HG02759 (cell line): Measurements from ENCODE around the gene ANKRD35.
"Not testable (repeated sequence)": the region's sequence is repeated elsewhere in the genome, so short reads cannot be mapped to it uniquely, and the experiment has no call there.

Source experiments
- ATAC-seq: cut with Tn5 transposase; IDR thresholded peaks from one replicate; pipeline ENCODE4 v1.9.1; 2021; ENCODE audit warnings: mild to moderate bottlenecking, moderate library complexity; ENCODE audit not compliant: unreplicated experiment

Gene ANKRD35, protein sequence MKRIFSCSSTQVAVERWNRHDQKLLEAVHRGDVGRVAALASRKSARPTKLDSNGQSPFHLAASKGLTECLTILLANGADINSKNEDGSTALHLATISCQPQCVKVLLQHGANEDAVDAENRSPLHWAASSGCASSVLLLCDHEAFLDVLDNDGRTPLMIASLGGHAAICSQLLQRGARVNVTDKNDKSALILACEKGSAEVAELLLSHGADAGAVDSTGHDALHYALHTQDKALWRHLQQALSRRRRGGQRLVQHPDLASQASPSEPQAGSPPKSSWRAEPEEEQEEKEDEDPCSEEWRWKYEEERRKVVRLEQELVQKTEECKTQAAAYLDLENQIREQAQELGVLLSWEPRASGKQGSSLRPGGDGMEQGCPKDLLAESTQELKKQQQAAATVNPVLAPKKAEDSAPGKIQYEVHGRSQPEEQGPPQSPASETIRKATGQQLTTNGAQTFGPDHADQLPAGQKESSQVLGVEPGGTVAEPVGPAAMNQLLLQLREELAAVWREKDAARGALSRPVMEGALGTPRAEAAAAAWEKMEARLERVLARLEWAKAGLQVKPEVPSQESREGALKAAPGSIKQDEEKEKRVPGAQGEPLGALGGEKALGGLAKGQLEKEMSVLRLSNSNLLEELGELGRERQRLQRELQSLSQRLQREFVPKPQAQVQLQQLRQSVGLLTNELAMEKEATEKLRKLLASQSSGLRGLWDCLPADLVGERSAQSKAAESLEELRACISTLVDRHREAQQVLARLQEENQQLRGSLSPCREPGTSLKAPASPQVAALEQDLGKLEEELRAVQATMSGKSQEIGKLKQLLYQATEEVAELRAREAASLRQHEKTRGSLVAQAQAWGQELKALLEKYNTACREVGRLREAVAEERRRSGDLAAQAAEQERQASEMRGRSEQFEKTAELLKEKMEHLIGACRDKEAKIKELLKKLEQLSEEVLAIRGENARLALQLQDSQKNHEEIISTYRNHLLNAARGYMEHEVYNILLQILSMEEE

GRCh38 chr1:145885738-145886287 lies at the start of gene ANKRD35:
TSS of gene ANKRD35 (minus strand) at chr1:145885866. CDS start at chr1:145885758, 108 bp downstream.
- ATAC-seq: peak; percentile 99

- not testable (repeated sequence) for ATAC-seq
Observed at GRCh38 chr1:145932522-145933009, 46.9 kb upstream of the ANKRD35 start.

- no peak for ATAC-seq
Observed at GRCh38 chr1:145927916-145928643, 42.4 kb upstream of the ANKRD35 start.

DNA sequence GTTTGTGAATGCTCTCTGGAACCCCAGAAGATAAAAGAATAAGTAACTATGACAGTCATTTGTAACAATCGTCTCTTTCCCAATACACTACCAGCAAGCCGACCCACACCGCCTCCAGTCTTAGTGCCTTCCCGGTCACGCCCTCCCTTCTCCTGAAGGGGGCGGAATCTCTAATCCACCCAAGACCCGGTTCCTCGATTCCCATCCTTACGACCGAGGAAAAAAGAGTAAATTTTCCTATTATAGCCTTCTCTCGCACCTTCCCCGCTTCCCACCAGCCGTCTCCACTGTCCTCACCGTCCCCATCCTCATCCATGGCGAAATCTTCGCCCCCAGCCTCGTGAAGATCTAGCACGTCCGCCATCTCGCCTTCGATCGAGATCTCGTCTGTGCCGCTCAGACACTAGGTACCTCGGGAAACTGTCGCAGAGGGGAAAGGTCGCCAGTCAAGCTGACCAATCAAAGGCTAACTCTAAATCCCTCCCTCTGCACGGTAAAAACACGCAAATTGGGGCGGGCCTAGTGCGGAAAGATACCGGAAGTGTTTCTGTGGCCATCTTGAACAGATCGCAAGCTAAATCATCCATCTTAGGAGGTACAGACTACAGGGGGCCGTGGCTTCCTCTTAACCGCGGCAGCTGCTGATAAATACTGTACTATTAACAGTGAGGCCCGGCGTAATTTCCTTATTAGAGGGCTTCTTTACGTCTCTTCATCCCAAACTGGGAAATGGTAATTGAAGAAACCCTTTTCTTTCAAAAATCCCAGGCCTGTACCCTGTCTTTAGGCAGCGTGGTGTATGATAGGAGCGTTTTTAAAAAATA lies 41.6 kb upstream of the ANKRD35 start, which contains the start of gene RBM8A:
Gene RBM8A (minus strand): TSS at position 422 of the 824 bp plus-strand sequence. CDS start 58 bp downstream, at position 364.
- ATAC-seq: peak; percentile 97

GRCh38 chr1:145926686-145927062 lies 41.0 kb upstream of the ANKRD35 start:
- no peak for ATAC-seq

GRCh38 chr1:145922266-145922665 lies 36.6 kb upstream of the ANKRD35 start:
- ATAC-seq: no peak

DNA sequence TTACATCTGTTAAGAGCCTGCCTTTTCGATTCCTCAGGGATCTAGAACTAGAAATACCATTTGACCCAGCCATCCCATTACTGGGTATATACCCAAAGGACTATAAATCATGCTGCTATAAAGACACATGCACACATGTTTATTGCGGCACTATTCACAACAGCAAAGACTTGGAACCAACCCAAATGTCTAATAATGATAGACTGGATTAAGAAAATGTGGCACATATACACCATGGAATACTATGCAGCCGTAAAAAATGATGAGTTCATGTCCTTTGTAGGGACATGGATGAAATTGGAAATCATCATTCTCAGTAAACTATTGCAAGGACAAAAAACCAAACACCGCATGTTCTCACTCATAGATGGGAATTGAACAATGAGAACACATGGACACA lies 34.6 kb upstream of the ANKRD35 start:
- ATAC-seq: not testable (repeated sequence)

GRCh38 chr1:145918992-145919939 lies 33.6 kb upstream of the ANKRD35 start:
- peak; percentile 13 for ATAC-seq

DNA sequence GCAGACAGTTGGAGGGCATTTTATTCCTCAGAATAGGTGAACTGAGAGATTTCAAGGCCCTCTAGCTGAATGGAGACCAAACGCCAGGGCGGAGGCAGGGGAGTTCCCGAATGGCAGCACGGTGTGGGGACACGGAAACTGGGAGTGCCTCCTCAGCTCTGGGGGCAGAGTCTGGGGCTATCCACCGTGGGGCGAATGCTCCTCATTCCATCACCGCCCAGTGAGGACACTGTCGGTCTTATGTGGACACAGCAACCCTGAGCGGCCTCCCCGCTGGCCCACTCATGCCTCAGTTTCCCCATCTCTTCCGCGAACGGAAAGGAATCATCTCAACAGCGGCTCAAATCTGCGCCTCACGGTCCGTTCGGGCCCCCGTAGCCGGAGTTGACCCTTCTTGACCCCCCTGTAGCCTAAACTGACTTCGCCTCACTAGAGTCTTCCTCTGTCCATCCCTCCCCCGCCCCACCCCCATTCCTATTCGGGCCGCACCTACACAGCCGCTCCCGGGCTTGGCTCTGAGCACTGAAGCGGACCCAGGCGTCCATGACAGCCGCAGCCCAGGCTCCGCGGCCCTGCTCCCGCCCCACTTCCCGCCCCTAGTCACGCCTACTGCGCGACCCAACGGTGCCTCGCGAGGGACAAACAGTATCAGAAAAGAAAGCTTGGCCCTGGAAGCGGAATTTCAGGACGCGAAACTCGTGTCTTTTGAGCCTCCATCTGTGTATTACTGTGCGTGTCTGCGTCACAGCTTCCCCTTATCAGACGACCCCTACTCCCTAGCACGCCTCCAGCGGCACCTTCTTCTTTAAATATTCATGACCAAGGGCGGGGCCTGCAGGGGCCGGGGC lies 32.7 kb upstream of the ANKRD35 start, which contains the start of gene PEX11B:
Gene PEX11B (minus strand): TSS at position 574 of the 848 bp plus-strand sequence. CDS start 29 bp downstream, at position 545.
- peak; percentile 91 for ATAC-seq

- ATAC-seq: no peak
Observed at GRCh38 chr1:145917595-145917994, 31.9 kb upstream of the ANKRD35 start.

- no peak for ATAC-seq
Observed at GRCh38 chr1:145916745-145917144, 31.1 kb upstream of the ANKRD35 start.

DNA sequence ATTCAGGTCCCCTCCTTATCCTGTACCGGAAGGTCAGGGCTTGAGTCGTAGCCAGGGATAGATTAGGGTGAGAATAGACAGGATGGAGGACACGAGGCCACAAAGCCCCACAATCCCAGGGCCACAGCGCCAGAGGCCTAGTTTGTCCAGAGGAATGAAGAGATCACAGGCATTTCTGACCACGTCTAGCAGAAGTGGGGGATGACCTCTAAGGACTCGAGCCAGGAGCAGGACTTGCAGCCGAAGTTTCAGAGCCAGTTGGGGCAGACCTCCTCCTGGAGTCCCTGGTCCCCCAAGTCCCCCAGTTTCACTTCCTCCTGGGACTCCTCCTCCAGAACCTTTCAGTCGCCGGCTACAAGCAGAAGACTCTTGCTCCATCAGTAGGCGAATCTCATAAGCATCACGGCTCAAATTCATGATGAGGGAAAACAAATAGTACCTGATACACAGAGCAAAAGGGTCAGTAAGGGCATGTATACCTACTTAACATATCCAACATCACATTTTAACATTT lies 26.5 kb upstream of the ANKRD35 start:
- no peak for ATAC-seq

GRCh38 chr1:145908653-145909052 lies 23.0 kb upstream of the ANKRD35 start:
- ATAC-seq: no peak

- no peak for ATAC-seq
Observed at GRCh38 chr1:145906954-145907753, 21.5 kb upstream of the ANKRD35 start.

DNA sequence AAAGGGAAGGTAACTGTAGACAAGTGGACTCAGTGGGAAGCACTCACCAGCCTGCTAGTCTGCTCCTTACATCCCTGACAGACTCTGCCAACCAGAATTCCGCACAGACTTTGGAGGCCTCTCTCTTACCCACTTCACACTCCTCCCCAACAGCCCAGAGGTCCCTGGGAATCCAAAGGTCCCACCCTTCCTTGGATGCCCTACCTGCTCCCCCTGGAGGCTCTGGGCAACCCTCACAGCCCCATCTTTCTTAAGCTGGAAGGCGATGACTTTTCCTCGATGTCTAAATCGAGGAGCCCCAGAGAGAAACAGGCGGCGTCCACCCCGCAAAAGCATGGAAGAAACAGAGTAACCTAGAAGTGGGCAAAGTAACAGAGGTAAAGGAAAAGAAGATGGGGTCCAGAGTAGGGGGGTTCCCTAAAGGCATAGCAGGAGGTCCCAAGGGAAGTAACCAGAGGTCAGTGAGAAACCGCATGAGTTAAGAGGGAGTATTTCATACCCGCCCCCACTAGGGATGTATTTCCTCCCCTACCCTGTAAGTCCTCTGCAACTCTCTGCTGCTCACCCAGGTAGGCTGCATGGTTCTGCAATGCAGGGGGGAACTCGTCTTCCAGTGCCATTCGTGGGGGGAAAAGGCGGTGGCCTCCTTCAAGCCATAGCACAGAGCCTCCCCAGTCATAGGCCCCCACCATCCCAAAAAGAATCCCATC lies 15.8 kb upstream of the ANKRD35 start:
- ATAC-seq: no peak

GRCh38 chr1:145898756-145899155 lies 13.1 kb upstream of the ANKRD35 start:
- no peak for ATAC-seq
